MM.1S (cell line): ENCODE results near the gene COPZ1.

ENCODE experiments used
- EZH2 ChIP-seq: fragments of 300-600 bp; sonication (generic); optimal IDR thresholded peaks from 2 replicates; pipeline ENCODE3; 2017; ENCODE audit warnings: low read depth, mild to moderate bottlenecking, antibody characterized with exemption, low read length, mixed read lengths
- TF ChIP-seq, protein P1 (sequence below): fragments of 300-600 bp; sonication (generic); IDR thresholded peaks from 2 replicates; pipeline ENCODE4 v1.5.1; 2016; ENCODE audit warnings: antibody characterized with exemption, low read length, mixed read lengths

DNA sequence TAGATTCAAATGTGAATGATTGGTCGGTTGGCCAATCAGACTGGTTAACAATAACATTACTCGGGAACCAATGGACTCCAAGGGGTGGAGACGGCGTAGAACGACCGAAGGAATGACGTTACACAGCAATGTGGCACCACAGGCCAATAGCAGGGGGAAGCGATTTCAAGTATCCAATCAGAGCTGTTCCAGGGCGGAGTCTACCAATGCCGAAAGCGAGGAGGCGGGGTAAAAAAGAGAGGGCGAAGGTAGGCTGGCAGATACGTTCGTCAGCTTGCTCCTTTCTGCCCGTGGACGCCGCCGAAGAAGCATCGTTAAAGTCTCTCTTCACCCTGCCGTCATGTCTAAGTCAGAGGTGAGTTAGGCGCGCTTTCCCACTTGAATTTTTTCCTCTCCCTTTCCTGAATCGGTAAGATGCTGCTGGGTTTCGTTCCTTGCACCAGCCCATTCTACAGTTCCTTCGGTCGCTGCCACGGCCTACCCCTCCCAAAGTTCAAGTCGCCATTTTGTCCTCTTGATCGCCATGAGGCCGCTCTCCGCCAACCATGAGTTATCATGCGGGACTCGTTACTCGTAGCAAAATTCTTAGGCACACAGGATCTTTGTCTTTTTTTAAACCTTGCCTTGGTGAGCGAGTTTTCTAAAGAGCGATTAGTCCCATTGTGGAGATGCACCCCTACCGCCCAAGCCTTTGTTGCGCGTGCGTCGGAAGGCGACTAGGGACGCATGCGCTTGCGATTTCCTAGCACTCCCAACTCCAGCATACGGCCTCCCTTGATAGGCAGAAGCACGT lies 44.3 kb upstream of the COPZ1 start, which contains the start of gene HNRNPA1:
- TF ChIP-seq, protein P1, sequence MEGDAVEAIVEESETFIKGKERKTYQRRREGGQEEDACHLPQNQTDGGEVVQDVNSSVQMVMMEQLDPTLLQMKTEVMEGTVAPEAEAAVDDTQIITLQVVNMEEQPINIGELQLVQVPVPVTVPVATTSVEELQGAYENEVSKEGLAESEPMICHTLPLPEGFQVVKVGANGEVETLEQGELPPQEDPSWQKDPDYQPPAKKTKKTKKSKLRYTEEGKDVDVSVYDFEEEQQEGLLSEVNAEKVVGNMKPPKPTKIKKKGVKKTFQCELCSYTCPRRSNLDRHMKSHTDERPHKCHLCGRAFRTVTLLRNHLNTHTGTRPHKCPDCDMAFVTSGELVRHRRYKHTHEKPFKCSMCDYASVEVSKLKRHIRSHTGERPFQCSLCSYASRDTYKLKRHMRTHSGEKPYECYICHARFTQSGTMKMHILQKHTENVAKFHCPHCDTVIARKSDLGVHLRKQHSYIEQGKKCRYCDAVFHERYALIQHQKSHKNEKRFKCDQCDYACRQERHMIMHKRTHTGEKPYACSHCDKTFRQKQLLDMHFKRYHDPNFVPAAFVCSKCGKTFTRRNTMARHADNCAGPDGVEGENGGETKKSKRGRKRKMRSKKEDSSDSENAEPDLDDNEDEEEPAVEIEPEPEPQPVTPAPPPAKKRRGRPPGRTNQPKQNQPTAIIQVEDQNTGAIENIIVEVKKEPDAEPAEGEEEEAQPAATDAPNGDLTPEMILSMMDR, result no peak
- no peak for TF ChIP-seq EZH2
